ENCODE data around the gene CRTAP. TPM values are rescaled to one million over a fixed set of nuclear protein-coding genes. Genes with fewer than 3 reads are reported as not detected.

Gene CRTAP
- total and polyA plus RNA-seq, 2 of the 13 experiments (the other 11 are each of a cell fraction or from before 2014, with no cell fraction given): 54.2 to 119 TPM

- no peak for TF ChIP-seq ZSCAN5A (CRISPR knock-in tag; IDR thresholded peaks at IDR 0.05; ENCODE audit: borderline replicate concordance)
- no peak for TF ChIP-seq ZNF326 (CRISPR knock-in tag; IDR thresholded peaks at IDR 0.05; ENCODE audit: borderline replicate concordance)
- TF ChIP-seq MBNL3 (CRISPR knock-in tag; conservative IDR thresholded peaks at IDR 0.05): no peak
- no peak for TF ChIP-seq ZNF570 (CRISPR knock-in tag; IDR thresholded peaks at IDR 0.05; ENCODE audit: borderline replicate concordance)
- TF ChIP-seq HMGXB4 (CRISPR knock-in tag; IDR thresholded peaks at IDR 0.05; ENCODE audit: borderline replicate concordance in 1 of 2, low read depth in 1 of 2): no peak
- TF ChIP-seq GTF3A (CRISPR knock-in tag; conservative IDR thresholded peaks at IDR 0.05): no peak
- TF ChIP-seq ZNF547 (CRISPR knock-in tag; IDR thresholded peaks at IDR 0.05): no peak
- no peak for TF ChIP-seq ATRX (CRISPR knock-in tag; IDR thresholded peaks at IDR 0.05; ENCODE audit: borderline replicate concordance)
- TF ChIP-seq ZNF557 (CRISPR knock-in tag; IDR thresholded peaks at IDR 0.05): no peak
- TF ChIP-seq SYNCRIP (IDR thresholded peaks at IDR 0.05; ENCODE audit: insufficient read depth, low read depth, low read length): no peak
- TF ChIP-seq U2AF2 (IDR thresholded peaks at IDR 0.05; ENCODE audit: low read depth, low read length): no peak
- no peak for TF ChIP-seq ZNF136 (CRISPR knock-in tag; IDR thresholded peaks at IDR 0.05; ENCODE audit: low read depth)
- TF ChIP-seq ZNF784 (CRISPR knock-in tag; IDR thresholded peaks at IDR 0.05; ENCODE audit: borderline replicate concordance): no peak
- peak; percentile 50 for TF ChIP-seq NFIC (IDR thresholded peaks at IDR 0.05; ENCODE audit: low read length)
- no peak for TF ChIP-seq ZNF224 (CRISPR knock-in tag; IDR thresholded peaks at IDR 0.05)
- no peak for TF ChIP-seq MLX (CRISPR knock-in tag; IDR thresholded peaks at IDR 0.05)
- no peak for TF ChIP-seq THAP9 (CRISPR knock-in tag; IDR thresholded peaks at IDR 0.05; ENCODE audit: borderline replicate concordance)
- no peak for TF ChIP-seq SNAPC2 (CRISPR knock-in tag; IDR thresholded peaks at IDR 0.05)
- no peak for TF ChIP-seq RAD51 (IDR thresholded peaks at IDR 0.05; ENCODE audit: borderline replicate concordance)
- no peak for TF ChIP-seq ZNF431 (CRISPR knock-in tag; IDR thresholded peaks at IDR 0.05; ENCODE audit: borderline replicate concordance, low read depth)
- no peak for TF ChIP-seq ZNF709 (CRISPR knock-in tag; IDR thresholded peaks at IDR 0.05)
- TF ChIP-seq POLR2AphosphoS2 (IDR thresholded peaks at IDR 0.05; ENCODE audit: low read depth, low read length): no peak
These were observed 72.9 kb downstream of the CRTAP start (continued) for GRCh38 chr3:33186524-33187367.

All from HepG2 (cell line).